ENCODE data around the gene C1QL1. TPM values are rescaled to one million over a fixed set of nuclear protein-coding genes. Genes with fewer than 3 reads are reported as not detected.

Gene C1QL1
- polyA plus RNA-seq, 1 experiment: 0.50 TPM

- CTCF ChIA-PET: interaction anchor here (0.9 to 3.3 kb wide), 9 partner anchors 10 to 286 kb away, joined by 3 to 42 read pairs (median 5); partner anchors contain the start of genes ACBD4 and EFTUD2
- TF ChIP-seq, protein P1, sequence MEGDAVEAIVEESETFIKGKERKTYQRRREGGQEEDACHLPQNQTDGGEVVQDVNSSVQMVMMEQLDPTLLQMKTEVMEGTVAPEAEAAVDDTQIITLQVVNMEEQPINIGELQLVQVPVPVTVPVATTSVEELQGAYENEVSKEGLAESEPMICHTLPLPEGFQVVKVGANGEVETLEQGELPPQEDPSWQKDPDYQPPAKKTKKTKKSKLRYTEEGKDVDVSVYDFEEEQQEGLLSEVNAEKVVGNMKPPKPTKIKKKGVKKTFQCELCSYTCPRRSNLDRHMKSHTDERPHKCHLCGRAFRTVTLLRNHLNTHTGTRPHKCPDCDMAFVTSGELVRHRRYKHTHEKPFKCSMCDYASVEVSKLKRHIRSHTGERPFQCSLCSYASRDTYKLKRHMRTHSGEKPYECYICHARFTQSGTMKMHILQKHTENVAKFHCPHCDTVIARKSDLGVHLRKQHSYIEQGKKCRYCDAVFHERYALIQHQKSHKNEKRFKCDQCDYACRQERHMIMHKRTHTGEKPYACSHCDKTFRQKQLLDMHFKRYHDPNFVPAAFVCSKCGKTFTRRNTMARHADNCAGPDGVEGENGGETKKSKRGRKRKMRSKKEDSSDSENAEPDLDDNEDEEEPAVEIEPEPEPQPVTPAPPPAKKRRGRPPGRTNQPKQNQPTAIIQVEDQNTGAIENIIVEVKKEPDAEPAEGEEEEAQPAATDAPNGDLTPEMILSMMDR (IDR thresholded peaks at IDR 0.05; ENCODE audit: insufficient read depth, low read depth, low read length): peak; percentile 62
- POLR2A ChIA-PET: interaction anchor here (0.6 kb wide), 1 partner anchor 181 kb away, joined by 8 read pairs; no protein-coding TSS in a partner anchor
- Histone ChIP-seq H3K27me3 (ENCODE audit: control insufficient read depth, insufficient read depth, low read length) (0 out of 2 replicates have a peak, but pooled peaks cover 1% of the 10 kb centered on the region), H3K4me3 (ENCODE audit: low read depth, low read length) (no peak overlapping the region), H3K36me3 (ENCODE audit: control insufficient read depth, insufficient read depth, low read length) (no peaks in the 10 kb centered on the region)
- no peak for DNase-seq (ENCODE audit: low read depth)
Measured at GRCh38 chr17:44911133-44912001, 56.7 kb downstream of the C1QL1 start.

DNA sequence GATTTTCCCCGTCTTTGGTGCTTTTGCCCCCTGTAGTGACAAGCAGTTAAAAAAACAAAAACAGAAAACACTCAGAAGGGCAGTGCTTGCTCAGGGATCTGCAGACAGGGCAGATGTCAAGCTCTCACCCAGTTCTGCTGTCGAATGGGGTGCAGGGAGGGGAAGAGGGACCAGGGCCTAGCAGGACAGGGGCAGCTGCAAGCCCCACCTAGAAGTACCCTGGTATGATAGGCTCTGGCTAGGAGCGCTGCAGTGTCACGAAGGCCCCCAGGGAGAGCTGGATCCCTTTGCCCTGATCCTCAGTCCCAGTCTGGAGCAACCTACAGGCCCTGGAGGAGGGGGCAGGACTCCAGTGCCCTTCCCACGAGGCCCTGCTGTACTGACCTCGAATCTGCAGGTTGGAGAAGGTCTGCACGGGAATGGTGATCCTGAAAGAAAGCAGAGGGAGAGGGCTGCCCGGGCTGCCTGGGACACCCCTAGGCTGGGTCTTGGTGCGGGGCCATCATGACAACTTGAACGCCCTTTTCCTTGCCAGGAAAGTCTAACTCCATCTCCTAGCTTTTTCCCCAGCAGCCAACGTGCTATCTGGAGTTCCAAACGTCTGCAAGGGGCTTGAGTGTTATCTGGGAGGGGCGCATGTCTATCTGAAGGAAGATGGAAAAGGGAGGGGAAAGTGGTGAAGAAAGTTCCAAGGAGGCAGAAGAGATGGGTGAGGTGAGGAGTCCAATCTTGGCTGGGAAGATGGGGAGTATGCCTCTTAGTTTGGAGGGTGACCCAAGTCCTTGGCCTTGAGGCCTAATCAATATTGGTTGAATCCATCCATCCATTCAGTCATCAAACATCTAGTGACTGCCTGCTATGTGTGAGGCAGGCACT lies 57.6 kb downstream of the C1QL1 start:
- POLR2A ChIA-PET: interaction anchor here (0.6 kb wide), 1 partner anchor 182 kb away, joined by 8 read pairs; no protein-coding TSS in a partner anchor
- H3K27me3 ChIP-seq (ENCODE audit: control insufficient read depth, insufficient read depth, low read length): 0 out of 2 replicates have a peak, but pooled peaks cover 1% of the 10 kb centered on the region
- CTCF ChIA-PET: interaction anchor here (0.9 to 3.3 kb wide), 13 partner anchors 9 to 287 kb away, joined by 3 to 42 read pairs (median 4); partner anchors contain the start of genes ACBD4 and EFTUD2
- TF ChIP-seq, protein P1 (IDR thresholded peaks at IDR 0.05; ENCODE audit: insufficient read depth, low read depth, low read length): no peak
- H3K4me3 ChIP-seq (ENCODE audit: low read depth, low read length): no peak overlapping the region
- no peak for DNase-seq (ENCODE audit: low read depth)
- H3K36me3 ChIP-seq (ENCODE audit: control insufficient read depth, insufficient read depth, low read length): no peaks in the 10 kb centered on the region

Small RNA genes within 50 kb of the gene (small RNA-seq; reads per million reads assigned to genes)
- gene AC015936.2 (ENCODE audit: insufficient read length, low read depth, low replicate concordance): not detected
- gene MIR6783 (ENCODE audit: insufficient read length, low read depth, low replicate concordance): 1.1 reads per million

Other genes with a start within 250 kb of the C1QL1 start
- gene ADAM11, start 209.3 kb downstream of the C1QL1 start, polyA plus RNA-seq (2011; rRNA removed): 0.31 TPM in 2 replicates
- 26.5 and 32.2 TPM in 2 replicates for gene GJC1, start 138.0 kb downstream of the C1QL1 start, polyA plus RNA-seq (2011; rRNA removed)
- gene HIGD1B, start 120.4 kb downstream of the C1QL1 start, polyA plus RNA-seq (2011; rRNA removed): not detected in 2 replicates
- 72.0 and 121 TPM in 2 replicates for gene EFTUD2, start 68.9 kb downstream of the C1QL1 start, polyA plus RNA-seq (2011; rRNA removed)
- gene GFAP, start 52.8 kb downstream of the C1QL1 start, polyA plus RNA-seq (2011; rRNA removed): 0.13 and 0.23 TPM in 2 replicates
- gene KIF18B, start 20.5 kb downstream of the C1QL1 start, polyA plus RNA-seq (2011; rRNA removed): 5.5 and 10.6 TPM in 2 replicates
- 25.4 and 44.2 TPM in 2 replicates for gene DCAKD, start 83.3 kb upstream of the C1QL1 start, polyA plus RNA-seq (2011; rRNA removed)
- 48.1 and 62.5 TPM in 2 replicates for gene NMT1, start 93.0 kb upstream of the C1QL1 start, polyA plus RNA-seq (2011; rRNA removed)
- 47.5 and 81.6 TPM in 2 replicates for gene PLCD3, start 164.2 kb upstream of the C1QL1 start, polyA plus RNA-seq (2011; rRNA removed)
- gene ACBD4, start 167.4 kb upstream of the C1QL1 start, polyA plus RNA-seq (2011; rRNA removed): 5.4 and 7.3 TPM in 2 replicates
- gene HEXIM1, start 180.2 kb upstream of the C1QL1 start, polyA plus RNA-seq (2011; rRNA removed): 16.0 and 16.7 TPM in 2 replicates
- 3.9 and 6.3 TPM in 2 replicates for gene HEXIM2, start 193.6 kb upstream of the C1QL1 start, polyA plus RNA-seq (2011; rRNA removed)